AG09309 (cell line): ENCODE results near the gene SLC30A7.
A peak's percentile ranks its signal among the peaks of the same experiment; 100 is the strongest.

Source experiments
- DNase-seq: peaks from one replicate; pipeline ENCODE4 v3.0.0-alpha.2; 2010; ENCODE audit warnings: low read depth
- H3K4me3 ChIP-seq: 2 replicates; pipeline ENCODE4 v1.5.1; 2011; ENCODE audit warnings: mild to moderate bottlenecking, low read depth, low read length, moderate library complexity; ENCODE audit not compliant: control insufficient read depth
- CTCF ChIP-seq: IDR thresholded peaks from 2 replicates; pipeline ENCODE4 v1.5.1; 2011; ENCODE audit warnings: mild to moderate bottlenecking, low read depth, low read length, inconsistent platforms; ENCODE audit not compliant: insufficient read depth, control insufficient read depth; ENCODE audit errors: missing control alignments

Gene SLC30A7

DNA sequence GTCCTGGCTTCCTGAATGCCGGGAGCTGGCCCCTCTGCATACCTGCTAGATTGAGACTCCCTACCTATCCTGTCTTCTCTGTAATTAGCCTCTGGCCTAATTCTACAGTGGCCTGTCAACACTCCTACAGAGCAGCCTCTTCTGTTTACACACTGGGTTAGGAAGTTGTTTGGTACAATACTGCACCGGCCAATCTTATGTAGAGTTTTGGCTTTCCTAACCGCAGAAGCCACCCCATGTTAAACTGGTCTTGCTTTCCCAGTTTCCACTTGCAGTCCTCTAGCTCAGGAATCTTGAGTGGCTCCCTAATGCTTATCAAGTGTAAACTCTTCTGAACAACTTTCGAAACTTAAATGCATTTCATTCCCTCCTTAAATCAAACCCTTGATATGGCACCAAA lies 86.9 kb downstream of the SLC30A7 start:
- no peak for DNase-seq
- no peak for TF ChIP-seq CTCF
- no peak overlapping the region for H3K4me3 ChIP-seq

DNA sequence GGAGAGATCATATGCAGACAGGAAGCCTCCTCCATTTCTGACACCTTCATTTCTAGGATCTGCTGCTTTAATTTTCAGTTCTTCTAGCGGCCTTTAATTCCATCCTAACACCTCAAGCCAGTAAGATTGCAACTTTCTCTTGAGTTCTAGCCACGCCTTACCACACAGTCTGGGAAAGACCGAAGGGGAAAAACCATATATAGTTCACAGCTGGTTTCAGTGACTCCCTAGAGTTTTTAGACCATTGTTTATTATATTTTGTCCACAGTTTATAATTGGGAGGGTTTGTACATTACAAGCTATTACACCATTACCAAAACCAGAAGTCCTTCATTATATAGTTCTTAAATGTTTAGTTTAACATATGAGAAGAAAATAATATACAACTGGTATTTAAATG lies 92.2 kb downstream of the SLC30A7 start:
- DNase-seq, result no peak
- H3K4me3 ChIP-seq, result no peak overlapping the region
- TF ChIP-seq CTCF, result no peak

DNA sequence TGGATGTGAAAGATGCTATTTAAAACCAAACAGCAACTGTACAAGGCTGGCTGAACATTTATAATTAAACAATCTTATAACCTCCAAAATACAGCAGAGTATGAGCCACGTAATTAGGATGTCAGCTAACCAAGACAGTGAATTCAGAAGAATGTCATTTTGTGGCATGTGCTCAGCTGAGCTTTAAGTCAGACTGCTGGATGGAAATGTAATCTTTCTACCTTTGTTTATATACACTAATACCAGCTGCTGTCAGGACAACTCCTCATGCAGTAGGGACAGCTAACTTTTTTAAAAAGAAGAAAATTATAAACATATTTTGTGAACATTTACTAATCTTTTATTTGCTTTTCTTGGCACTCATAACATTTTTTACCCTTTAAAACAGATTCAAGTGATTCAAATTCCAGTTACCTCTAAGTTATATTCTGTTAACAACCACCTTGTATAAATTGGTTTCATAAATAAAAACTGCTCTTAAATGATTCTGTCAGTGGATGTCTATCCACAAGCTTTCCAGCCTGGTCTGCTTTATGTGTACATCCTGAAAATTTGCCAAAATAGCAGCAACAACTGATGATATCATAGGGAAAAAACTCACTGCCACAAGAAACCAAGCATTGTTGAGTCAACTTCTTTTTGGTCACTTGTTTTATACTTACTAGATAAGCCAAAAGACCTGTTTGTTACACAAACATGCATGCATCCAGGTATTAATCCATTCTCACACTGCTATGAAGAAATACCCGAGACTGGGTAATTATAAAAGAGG lies 93.6 kb downstream of the SLC30A7 start:
- DNase-seq, result peak; percentile 61
- H3K4me3 ChIP-seq, result no peak overlapping the region
- no peak for TF ChIP-seq CTCF

- DNase-seq, result no peak
- no peak overlapping the region for H3K4me3 ChIP-seq
- no peak for TF ChIP-seq CTCF
These were observed 99.5 kb downstream of the SLC30A7 start for GRCh38 chr1:100995198-100995988.

GRCh38 chr1:100998426-100998825 lies 102.5 kb downstream of the SLC30A7 start:
- H3K4me3 ChIP-seq, result no peak overlapping the region
- no peak for TF ChIP-seq CTCF
- DNase-seq, result no peak

GRCh38 chr1:101000131-101000873 lies 104.4 kb downstream of the SLC30A7 start:
- TF ChIP-seq CTCF, result no peak
- no peak overlapping the region for H3K4me3 ChIP-seq
- no peak for DNase-seq
